Stimulated activated CD8-positive, alpha-beta memory T cell treated with anti-CD3 and anti-CD28 coated beads, Interleukin-12 subunit alpha, Interleukin-12 subunit beta, amount 100 ng/mL, for 4 hours (primary cell): Measurements from ENCODE around the gene ATP2A1.
A peak's percentile ranks its signal among the peaks of the same experiment; 100 is the strongest.
"Not testable (repeated sequence)": the region's sequence is repeated elsewhere in the genome, so short reads cannot be mapped to it uniquely, and the experiment has no call there.

Experiments
- DNase-seq: peaks from one replicate; pipeline ENCODE4 v3.0.0-alpha.2; 2020; ENCODE audit warnings: low read depth

The ATP2A1 gene

GRCh38 chr16:28935924-28936783, 57.9 kb downstream of the ATP2A1 start:
- DNase-seq, result peak; percentile 64

GRCh38 chr16:28936784-28937155, 58.5 kb downstream of the ATP2A1 start:
- no peak for DNase-seq

- no peak for DNase-seq
Observed at GRCh38 chr16:28937222-28937876, 59.1 kb downstream of the ATP2A1 start.

GRCh38 chr16:28938721-28939120, 60.4 kb downstream of the ATP2A1 start:
- no peak for DNase-seq

- DNase-seq, result not testable (repeated sequence)
Observed at GRCh38 chr16:28939825-28940224, 61.5 kb downstream of the ATP2A1 start.

GRCh38 chr16:28943281-28943680, 65.0 kb downstream of the ATP2A1 start:
- no peak for DNase-seq

DNA sequence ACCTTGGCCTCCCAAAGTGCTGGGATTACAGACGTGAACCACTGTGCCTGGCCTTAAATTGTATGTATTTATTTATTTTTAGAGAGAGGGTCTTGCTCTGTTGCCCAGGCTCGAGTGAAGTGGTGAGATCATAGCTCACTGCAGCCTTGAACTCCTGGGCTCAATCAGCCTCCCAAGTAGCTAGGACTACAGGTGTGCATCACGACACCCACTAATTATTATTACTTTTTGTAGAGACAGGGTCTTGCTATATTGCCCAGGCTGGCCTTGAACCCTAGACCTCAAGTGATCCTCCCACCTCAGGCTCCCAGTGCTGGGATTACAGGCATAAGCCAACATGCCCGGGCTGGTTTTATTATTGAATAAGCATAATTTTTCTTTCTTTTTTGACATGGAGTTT, 68.4 kb downstream of the ATP2A1 start:
- no peak for DNase-seq

DNA sequence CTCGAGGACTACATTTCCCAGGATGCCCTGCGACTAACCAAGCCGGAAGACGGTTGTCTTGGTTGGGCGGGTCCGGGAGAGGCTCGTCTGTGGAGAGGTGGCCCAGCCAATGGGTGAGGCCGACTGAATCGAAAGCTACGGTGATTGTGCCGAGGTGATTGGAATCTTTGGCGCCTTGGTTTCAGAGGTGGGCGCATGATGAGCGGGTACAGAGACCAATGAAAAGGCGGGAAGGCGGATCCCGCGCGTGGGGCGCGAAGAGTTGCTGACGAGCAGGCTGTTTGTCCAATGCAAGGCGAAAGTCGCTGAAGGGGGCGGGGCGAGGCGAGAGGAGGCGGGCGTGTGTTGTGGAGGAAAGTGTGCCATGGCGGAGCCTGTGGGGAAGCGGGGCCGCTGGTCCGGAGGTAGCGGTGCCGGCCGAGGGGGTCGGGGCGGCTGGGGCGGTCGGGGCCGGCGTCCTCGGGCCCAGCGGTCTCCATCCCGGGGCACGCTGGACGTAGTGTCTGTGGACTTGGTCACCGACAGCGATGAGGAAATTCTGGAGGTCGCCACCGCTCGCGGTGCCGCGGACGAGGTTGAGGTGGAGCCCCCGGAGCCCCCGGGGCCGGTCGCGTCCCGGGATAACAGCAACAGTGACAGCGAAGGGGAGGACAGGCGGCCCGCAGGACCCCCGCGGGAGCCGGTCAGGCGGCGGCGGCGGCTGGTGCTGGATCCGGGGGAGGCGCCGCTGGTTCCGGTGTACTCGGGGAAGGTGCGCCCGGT, 72.5 kb downstream of the ATP2A1 start, which contains the start of gene NFATC2IP:
NFATC2IP (plus strand) TSS at position 290 of the 762 bp plus-strand sequence; CDS start at position 365, 75 bp downstream.
- DNase-seq, result peak; percentile 98

GRCh38 chr16:28951410-28951943, 73.2 kb downstream of the ATP2A1 start:
- DNase-seq, result no peak
